Measurements from ENCODE around the gene DPP10.

DNA sequence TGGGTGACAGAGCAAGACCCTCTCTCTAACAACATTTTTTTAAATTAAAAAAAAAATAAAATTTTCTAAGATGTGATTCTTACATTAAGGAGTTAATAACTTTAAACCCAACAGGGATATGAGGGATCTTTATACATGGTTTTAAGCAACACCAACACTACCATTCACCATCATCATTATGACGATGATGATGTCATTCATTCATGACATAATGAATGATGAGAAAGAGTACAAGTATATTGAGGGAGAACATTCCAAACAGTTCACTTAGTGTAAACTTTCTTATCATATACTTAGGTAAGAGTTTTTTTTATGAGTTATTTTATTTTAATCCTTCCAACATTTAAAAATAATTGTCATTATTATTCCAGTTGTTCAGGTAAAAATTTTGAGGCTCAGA, 863.3 kb downstream of the DPP10 start:
- no peak for TF ChIP-seq ZNF331 (CRISPR knock-in tag; IDR thresholded peaks at IDR 0.05)
- TF ChIP-seq SOX5 (CRISPR knock-in tag; IDR thresholded peaks at IDR 0.05; ENCODE audit: borderline replicate concordance) = no peak
- no peak for TF ChIP-seq RBM22 (optimal IDR thresholded peaks at IDR 0.05; ENCODE audit: low read length)
- no peak for TF ChIP-seq CREM (IDR thresholded peaks at IDR 0.05)
- no peak for TF ChIP-seq CREM (CRISPR knock-in tag; IDR thresholded peaks at IDR 0.05)
- TF ChIP-seq POLR2A (IDR thresholded peaks at IDR 0.05; ENCODE audit: insufficient read depth in 1 of 2, low read depth in 2 of 2, low read length in 2 of 2) = no peak
- TF ChIP-seq GATAD2A (CRISPR knock-in tag; IDR thresholded peaks at IDR 0.05) = no peak
- TF ChIP-seq PCBP1 (IDR thresholded peaks at IDR 0.05; ENCODE audit: borderline replicate concordance, low read depth, low read length) = no peak
- no peak for TF ChIP-seq GATA4 (IDR thresholded peaks at IDR 0.05; ENCODE audit: borderline replicate concordance, low read depth)

Data from HepG2 (cell line).